HL-60/S4 treated with retinoic acid at 250 ng/mL for 4 days and 3 days (cell line): ENCODE results near the gene CUEDC1.

Experiments
- in situ Hi-C: fragments of 300-500 bp; cut with MboI; formaldehyde crosslinking; loops from 2 replicates; pipeline ENCODE4 v1.7.0; 2022; ENCODE audit warnings: low sequenced_read_pairs

Gene CUEDC1

DNA sequence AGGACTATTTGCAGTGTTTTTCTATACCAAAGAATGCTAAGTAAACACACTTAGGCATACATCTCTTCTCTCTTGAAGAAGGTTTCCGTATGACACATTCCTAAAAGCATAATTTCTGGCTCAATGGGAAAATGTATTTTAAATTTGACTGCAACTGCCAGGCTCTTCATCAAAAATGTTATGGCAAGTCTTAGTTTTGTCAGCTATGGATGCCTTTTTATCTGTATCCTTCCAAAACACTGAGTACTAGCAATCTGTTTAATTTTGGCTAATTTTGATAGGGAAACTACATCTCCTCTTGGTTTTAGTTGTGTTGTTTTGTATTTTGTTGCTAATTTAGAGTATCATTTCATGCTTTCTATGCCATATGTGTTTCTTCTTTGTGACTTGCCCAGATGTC lies 140.8 kb downstream of the CUEDC1 start:
- in situ Hi-C loops: no loop called here

DNA sequence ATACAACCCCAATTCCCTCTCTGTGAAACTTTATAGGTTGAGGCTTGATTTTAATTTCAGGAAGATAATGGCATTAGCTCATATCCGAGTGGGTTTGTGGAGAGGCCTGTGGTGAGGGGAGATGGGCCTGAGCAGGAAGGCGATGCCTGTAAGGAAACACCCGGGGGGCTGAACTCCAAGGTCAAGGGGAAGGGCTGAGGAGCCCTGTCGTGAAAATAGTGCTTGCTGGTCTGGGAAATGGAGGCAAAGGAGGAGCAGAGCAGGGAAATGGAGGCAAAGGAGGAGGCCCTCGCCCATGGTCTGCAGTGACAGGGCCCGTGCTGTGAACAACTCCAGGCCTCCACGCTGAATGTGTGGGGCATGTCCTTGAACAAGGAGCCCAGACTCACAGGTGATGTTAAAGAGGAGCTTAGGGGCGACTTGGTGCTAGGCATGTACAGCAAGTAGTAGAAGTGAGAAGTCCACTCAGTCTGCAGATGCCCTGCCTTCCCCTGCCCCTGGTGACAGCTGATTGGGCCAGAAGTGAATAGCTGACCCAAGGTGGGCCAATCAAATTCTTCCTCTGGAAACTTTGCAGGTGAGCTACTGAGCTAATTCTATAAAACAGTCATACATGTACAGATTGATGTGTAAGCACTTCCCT lies 143.5 kb downstream of the CUEDC1 start:
- in situ Hi-C loops: no loop called here
